HG03159 (cell line): ENCODE data around the gene CDT1.
"Not testable (repeated sequence)": the region's sequence is repeated elsewhere in the genome, so short reads cannot be mapped to it uniquely, and the experiment has no call there.

Experiments
- ATAC-seq: cut with Tn5 transposase; IDR thresholded peaks from one replicate; pipeline ENCODE4 v1.9.1; 2021; ENCODE audit warnings: mild to moderate bottlenecking, moderate library complexity; ENCODE audit not compliant: unreplicated experiment

Gene CDT1

DNA sequence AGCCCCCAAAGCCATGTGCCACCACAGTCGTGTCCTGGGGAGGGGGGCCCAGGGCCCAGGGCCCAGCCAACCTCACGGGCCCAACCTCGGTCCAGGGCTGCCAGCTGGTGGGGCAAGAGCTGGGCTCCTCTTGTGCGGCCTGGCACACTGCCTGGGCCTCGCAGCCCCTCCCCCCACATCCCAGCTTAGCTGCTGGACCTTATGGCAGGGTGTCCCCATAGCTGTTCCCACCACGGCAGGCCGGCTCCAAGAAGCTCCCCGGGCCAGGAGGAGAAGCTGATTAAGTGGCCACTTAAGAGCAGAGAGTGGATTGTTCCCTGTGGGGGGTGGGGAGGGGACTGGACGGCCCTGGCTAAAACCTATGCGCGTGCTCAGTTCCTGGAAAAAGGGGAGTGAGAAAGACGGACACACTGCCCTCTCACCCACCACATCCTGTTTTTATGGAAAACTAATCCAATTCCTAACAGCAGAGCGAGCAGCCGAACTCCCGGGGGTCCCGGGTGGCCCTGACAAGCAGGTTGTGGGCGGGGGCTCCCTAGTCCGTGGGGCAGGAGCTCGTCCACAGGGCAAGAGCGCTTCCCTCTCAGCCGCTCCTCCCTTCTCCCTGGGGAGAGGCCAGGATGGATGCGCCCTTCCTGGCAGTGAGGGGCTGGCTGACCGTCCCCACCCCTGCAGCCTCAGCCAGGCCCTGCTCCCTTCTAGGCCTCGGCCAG, 35.4 kb upstream of the CDT1 start:
- ATAC-seq, result no peak

DNA sequence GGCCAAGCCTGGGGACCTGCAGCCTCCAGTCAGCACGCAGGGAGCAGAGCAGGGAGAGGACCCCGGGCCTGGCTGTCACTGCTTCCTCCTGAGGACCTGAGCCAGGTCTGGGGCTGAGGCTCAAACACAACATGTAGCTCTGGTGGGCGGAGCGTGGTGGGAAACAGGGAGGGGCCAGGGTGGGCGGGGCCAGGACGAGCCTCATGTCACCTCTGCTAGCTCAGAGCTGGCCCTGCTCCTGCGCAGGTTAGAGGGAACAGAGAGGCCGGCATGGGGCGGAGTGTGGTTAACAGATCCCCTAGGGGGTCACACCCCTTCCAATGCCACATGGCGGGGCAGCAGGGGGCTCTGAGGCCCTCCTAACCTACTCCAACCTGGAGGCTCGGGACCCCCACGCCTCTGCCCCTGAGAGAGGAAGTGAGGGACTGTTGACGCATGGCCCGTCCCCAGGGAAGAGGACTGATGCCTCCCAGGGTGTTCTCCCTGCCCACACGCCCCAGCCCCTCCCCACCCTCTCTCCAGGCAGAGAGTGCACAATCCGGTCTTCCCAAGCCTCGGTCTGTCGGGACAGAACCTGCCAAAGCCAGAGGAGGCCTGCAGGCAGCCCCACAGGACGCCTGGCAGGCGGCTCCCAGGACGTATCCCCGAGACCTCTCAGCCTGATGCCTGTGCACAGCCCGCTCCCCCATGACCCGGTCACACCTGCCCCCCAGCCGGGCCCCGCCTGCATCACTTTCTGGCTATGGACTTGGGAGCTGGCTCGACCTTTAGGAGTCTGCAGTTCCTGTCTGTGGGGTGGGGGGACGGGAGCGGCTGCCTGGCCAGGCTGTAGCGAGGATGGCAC, 33.8 kb upstream of the CDT1 start:
- no peak for ATAC-seq

GRCh38 chr16:88770461-88771293, 32.9 kb upstream of the CDT1 start:
- no peak for ATAC-seq

DNA sequence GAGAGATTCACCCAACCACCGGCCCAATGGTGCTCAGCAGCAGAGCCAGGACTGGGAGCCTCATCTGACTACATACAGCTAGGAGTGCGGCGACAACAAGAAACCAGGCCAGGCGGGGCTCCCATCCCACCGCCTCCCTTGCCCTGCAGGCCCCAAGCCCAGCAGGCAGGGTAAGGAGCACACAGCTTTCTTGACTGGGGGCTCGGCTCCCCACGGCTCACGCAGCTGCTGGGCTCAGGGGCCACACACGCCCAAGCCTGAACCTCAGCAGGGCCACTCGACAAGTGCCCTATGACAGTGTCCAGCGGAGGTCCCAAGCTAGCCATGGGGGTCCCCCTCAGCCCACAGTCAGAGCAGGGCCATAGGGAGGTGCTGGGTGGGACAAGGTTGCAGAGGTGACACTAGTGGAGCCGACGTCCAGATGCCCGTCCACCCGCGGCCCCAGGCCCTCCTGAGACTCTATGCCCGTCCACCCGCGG, 32.3 kb upstream of the CDT1 start:
- no peak for ATAC-seq

DNA sequence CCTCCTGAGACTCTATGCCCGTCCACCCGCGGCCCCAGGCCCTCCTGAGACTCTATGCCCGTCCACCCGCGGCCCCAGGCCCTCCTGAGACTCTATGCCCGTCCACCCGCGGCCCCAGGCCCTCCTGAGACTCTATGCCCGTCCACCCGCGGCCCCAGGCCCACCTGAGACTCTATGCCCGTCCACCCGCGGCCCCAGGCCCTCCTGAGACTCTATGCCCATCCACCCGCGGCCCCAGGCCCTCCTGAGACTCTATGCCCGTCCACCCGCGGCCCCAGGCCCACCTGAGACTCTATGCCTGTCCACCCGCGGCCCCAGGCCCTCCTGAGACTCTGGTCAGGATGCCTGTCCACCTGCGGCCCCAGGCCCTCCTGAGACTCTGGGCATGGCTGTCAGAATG, 31.8 kb upstream of the CDT1 start:
- not testable (repeated sequence) for ATAC-seq

GRCh38 chr16:88772871-88773811, 30.4 kb upstream of the CDT1 start:
- ATAC-seq, result no peak

- no peak for ATAC-seq
Observed at GRCh38 chr16:88773812-88774291, 29.7 kb upstream of the CDT1 start.

DNA sequence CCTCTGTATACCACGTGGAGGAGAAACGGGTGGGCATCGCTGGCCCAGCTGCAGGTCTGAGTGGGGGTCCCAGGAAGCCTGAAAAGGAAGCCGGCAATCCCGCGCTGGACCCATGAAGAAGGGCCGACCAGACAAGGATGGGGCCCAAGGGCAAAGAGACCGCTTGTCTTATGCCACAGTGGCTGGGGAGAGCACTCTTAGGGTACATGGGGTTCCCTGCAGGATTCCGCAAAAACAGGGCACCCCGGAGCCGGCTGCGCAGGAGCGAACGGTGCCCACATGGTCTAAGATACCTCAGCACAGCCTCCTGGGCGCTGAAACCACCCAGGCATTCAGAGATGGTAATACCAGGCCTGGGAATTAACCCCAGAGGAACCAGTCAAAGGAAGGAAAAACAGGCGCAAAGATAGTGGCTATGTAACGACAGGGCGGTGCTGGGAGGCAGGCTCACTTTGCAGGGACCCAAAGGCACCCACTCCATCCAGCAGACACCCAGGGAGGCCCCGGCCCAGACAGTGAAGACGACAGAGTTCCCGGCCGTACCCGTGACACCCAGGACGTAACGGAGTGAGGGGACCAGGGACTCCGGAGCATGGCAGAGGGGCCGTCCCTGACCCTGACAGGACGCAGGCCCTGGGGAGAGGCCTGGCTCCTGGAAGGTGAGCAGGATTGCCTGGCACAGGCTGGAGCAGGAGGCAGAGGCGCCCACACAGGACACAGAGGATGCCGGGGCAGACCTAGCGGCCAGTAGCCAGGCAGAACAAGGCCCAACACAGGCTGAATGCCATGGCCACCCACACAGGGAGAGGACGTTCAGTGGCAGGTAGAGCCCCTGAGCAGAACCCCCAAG, 28.8 kb upstream of the CDT1 start:
- ATAC-seq, result no peak

DNA sequence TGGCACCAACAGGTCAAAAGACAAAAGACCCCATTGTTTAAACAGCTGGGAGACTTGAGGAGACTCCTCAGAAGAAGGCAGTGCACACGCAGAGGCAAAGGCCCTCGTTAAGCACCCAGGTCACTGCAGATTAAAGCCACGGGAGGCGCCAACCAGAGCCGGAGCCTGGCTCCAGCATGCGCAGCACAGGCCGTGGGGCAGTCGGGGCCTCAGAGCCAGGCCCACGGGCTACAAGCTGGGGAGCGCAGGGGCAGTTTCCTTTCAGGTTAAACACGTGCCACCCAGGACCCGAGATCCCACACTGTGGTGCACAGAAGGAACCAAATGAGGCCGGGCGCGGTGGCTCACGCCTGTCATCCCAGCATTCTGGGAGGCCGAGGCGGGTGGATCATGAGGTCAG, 27.8 kb upstream of the CDT1 start:
- ATAC-seq, result no peak

GRCh38 chr16:88777471-88778270, 25.9 kb upstream of the CDT1 start:
- ATAC-seq, result no peak

- ATAC-seq, result no peak
Observed at GRCh38 chr16:88778271-88778525, 25.4 kb upstream of the CDT1 start.

DNA sequence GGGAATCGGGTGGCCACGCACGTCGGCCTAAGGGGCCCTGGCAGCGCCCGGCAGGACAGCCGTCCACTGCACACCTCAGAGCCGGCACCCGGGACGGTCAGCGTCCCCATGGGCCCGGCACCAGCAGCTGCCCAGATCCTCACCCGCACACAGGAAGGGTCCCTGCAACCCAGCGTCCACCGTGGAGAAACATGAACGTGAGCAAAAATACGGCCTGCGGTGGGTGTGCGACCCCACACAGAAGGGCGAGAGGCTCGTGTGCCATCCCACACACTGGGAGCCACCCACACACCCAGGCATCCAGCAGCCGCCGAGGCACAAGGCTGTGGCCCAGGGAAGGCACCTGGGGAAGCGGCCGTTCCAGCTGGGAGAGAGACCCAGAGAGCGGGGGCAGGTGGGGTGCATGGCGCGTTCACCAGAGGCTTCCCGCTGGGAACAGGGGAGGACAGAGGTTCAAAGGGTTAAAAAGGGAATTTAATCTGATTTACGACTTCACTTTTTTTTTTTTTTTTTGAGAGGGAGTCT, 25.0 kb upstream of the CDT1 start:
- ATAC-seq, result no peak

DNA sequence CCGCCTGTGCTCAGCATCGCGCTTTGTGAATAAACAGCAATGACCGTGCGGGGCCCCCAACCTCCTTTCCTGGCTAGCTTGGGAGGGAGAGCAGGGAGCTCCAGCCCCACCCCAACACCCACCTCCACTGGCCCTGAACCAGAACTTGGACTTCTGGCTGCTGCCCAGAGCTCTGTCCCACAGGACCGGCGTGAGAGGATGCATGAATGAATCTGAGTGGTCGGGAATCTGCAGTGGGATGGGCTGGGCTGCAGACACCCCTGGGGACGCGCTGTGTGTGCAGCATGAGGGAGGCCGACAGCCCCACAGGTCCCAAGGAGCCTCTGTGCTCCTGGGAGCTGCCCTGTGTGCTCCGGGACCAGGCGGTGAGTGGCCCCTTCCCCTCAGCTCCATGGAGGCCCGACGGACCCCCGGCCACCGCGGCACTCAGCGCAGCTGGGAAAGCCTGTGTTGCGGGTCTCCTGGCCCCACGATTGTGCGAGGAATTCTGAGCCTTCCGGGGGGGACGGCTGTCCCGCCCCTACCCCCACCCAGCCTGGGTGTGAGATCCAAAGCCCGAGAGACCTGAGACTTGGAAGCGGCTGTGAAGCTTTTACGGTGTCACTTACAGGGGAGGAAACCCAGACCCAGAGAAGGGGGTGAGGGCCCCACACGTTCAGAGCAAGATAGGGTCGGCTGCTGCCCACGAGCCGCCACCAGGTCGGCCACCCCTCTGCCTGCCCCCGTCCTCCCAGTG, 24.0 kb upstream of the CDT1 start:
- no peak for ATAC-seq

GRCh38 chr16:88780142-88781062, 23.2 kb upstream of the CDT1 start:
- no peak for ATAC-seq

DNA sequence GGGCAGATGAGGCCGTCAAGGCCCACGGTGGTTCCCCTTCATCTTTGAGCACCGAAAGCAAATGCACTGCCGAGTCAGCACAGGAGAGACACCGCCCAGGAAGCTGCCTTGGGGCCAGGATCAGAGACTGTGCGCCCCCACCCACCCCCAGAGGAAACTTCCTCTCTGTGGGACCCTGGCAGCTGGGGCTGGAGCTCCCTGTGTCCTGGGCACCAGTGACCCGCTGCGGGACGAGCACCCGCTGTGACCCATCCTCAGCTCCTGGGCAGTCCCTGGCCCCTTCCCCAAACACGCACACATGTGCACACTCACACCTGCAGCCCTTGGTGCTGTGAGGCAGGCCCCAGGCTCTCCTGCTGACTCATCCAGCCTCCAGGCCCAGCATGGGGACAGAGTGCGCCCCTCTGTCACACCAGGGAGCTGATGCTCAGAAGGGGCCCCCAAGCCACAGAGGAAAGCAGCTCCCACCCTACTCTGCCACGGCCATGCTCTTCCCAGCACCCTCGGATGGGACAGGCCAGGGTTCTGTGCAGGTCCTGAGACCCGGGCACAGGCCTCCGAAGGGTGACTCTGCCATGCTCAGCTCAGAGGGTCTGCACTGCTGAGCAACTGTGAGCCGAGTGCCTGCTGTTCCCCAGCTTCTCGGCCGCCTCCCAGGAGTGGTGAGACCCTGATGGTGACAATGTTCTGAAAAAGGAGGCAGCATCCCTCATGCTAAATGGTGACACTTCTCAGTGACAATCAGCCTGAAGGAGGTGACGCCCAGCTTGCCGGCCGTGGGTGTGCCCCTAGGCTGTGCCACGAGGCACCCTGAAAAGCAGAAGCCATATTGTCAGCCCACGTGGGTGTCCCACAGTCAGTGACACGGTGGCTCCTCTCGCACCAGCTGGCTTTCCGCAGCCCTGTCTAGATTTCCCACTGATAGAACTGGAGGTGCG, 22.2 kb upstream of the CDT1 start:
- ATAC-seq, result no peak
